Prostate gland (tissue), 2 donors: ENCODE data around the gene HSD17B8. TPM values are rescaled to one million over a fixed set of nuclear protein-coding genes. Genes with fewer than 3 reads are reported as not detected.

ENCODE experiments used
- DNase-seq: peaks from one replicate; pipeline ENCODE4 v3.0.0-alpha.2; 2019; ENCODE audit warnings: low spot score
- H3K27ac ChIP-seq, 2 donors: fragments of 200-600 bp; sonication (generic); 2 replicates each; pipeline ENCODE4 v1.5.1; 2017 to 2019
- H3K27me3 ChIP-seq: fragments of 200-600 bp; sonication (generic); replicated peaks from 2 replicates; pipeline ENCODE4 v1.5.1; 2019; ENCODE audit not compliant: insufficient read depth
- H3K36me3 ChIP-seq, 2 donors: fragments of 200-600 bp; sonication (generic); 1 replicate in 1 of 2; 2 replicates in 1 of 2; pipeline versions ENCODE4 v1.5.1 to v1.8.1; 2017 to 2019
- H3K4me1 ChIP-seq: fragments of 200-600 bp; sonication (generic); replicated peaks from 2 replicates; pipeline ENCODE4 v1.5.1; 2019
- H3K4me3 ChIP-seq, 2 donors: fragments of 200-600 bp; sonication (generic); 2 replicates each; pipeline ENCODE4 v1.5.1; 2017 to 2019
- H3K9me3 ChIP-seq: fragments of 200-600 bp; sonication (generic); 2 replicates; pipeline ENCODE4 v1.5.1; 2017
- CTCF ChIP-seq, 4 experiments: fragments of 200-600 bp in 2 of 4; fragments of 450-650 bp in 2 of 4; sonication (generic) in 2 of 4; IDR thresholded peaks; 1 replicate in 3 of 4; 2 replicates in 1 of 4; pipeline ENCODE4 v1.5.1; 2016 to 2019; ENCODE audit warnings: antibody characterized with exemption in 4 of 4, mild to moderate bottlenecking in 2 of 4, moderate library complexity in 2 of 4
- POLR2A ChIP-seq: fragments of 450-650 bp; IDR thresholded peaks from one replicate; pipeline ENCODE4 v1.6.1; 2016; ENCODE audit warnings: antibody characterized with exemption, mild to moderate bottlenecking
- POLR2AphosphoS5 ChIP-seq: sonication (generic); formaldehyde crosslinking; IDR thresholded peaks from one replicate; pipeline ENCODE4 v1.6.1; 2017; ENCODE audit warnings: antibody characterized with exemption
- WGBS: methylation state at CpG from one replicate; pipeline ENCODE4 v1.1.5; 2018; 5-methylcytosine and 5-hydroxymethylcytosine counted together
- intact Hi-C: fragments of 100-400 bp; cut with DNase I; formaldehyde crosslinking; loops from one replicate; pipeline ENCODE4 v1.14.2; 2022
- microRNA counts, 2 donors: library from miRNA; unstranded; fragments of <30 nt; microRNA quantifications; one replicate each; lab custom pipeline; 2016 to 2017
- microRNA-seq: library from miRNA; unstranded; fragments of <30 nt; microRNA quantifications from one replicate; pipeline ENCODE4, GENCODE V29; 2016
- small RNA-seq, 2 donors: library from RNA; depleted of rRNA; stranded (forward); fragments of <200 nt; gene quantifications; one replicate each; pipeline ENCODE3, GENCODE V24; 2016
- total RNA-seq, 2 donors: library from RNA; depleted of rRNA; stranded (reverse); fragments of >200 nt; gene quantifications; one replicate each; pipeline ENCODE4 v1.1.0, GENCODE V29; 2016

The HSD17B8 gene
- total RNA-seq, 2 donors from 2014 or later = 21.9 to 43.7 TPM

GRCh38 chr6:33251395-33252012 is 47.0 kb downstream of the HSD17B8 start:
- 91% methylated on average over 6 of the region's 6 CpGs for WGBS
- Histone ChIP-seq H3K4me1 (no peaks in the 10 kb centered on the region), H3K27me3 (no peaks in the 10 kb centered on the region), H3K27ac (no peak overlapping the region), H3K9me3 (no peaks in the 10 kb centered on the region), H3K4me3 (no peak overlapping the region), H3K36me3 (no peaks in the 10 kb centered on the region)
- no peak for DNase-seq
- TF ChIP-seq POLR2AphosphoS5 (no peak), POLR2A (no peak), CTCF (IDR thresholded peaks at IDR 0.05) (no peak)
- intact Hi-C loops = no loop called here

GRCh38 chr6:33252759-33253158 is 48.3 kb downstream of the HSD17B8 start:
- Histone ChIP-seq H3K4me1 (no peaks in the 10 kb centered on the region), H3K27ac (no peak overlapping the region), H3K27me3 (no peaks in the 10 kb centered on the region), H3K9me3 (no peaks in the 10 kb centered on the region), H3K36me3 (no peaks in the 10 kb centered on the region), H3K4me3 (no peak overlapping the region)
- TF ChIP-seq POLR2A (no peak), POLR2AphosphoS5 (no peak), CTCF (IDR thresholded peaks at IDR 0.05) (no peak)
- DNase-seq = no peak
- intact Hi-C loops = no loop called here

GRCh38 chr6:33254591-33254990 is 50.1 kb downstream of the HSD17B8 start:
- Histone ChIP-seq H3K9me3 (no peaks in the 10 kb centered on the region), H3K4me1 (no peaks in the 10 kb centered on the region), H3K36me3 (no peaks in the 10 kb centered on the region), H3K27me3 (no peaks in the 10 kb centered on the region), H3K4me3 (no peak overlapping the region), H3K27ac (no peak overlapping the region)
- 90% methylated on average over 4 of the region's 4 CpGs for WGBS
- TF ChIP-seq POLR2AphosphoS5 (no peak), CTCF (IDR thresholded peaks at IDR 0.05) (no peak), POLR2A (no peak)
- DNase-seq = no peak
- intact Hi-C loops = no loop called here

MicroRNA genes within 50 kb of the gene (microRNA counts, 767-probe panel; counts per million panel counts)
- microRNA hsa-miR-219-1-3p (lab: Ali Mortazavi, UCI) = 0 to 431 counts per million in 2 donors
- 0 to 431 counts per million in 2 donors for microRNA hsa-miR-219-5p (lab: Ali Mortazavi, UCI)

Small RNAs within 50 kb of the gene (microRNA-seq; reads per million reads assigned to microRNA genes)
- gene MIR219A1 = 1.4 reads per million, percentile 17 among the genes with 10 or more reads in this experiment

Small RNAs within 50 kb of the gene (small RNA-seq; reads per million reads assigned to genes)
- gene MIR219A1 (2.4 to 2.8 reads per million in 2 donors), gene RNY4P10 (0.09 to 1.5 reads per million in 2 donors)

Other genes starting within 250 kb of the HSD17B8 start
- 100 to 1,000 TPM; 153 to 252 TPM for gene BRD2, start 236.1 kb upstream of the HSD17B8 start, total RNA-seq
- 10 to 100 TPM in 1 of 2 donors, 1 to 10 TPM in 1; 7.2 to 14.6 TPM for gene HLA-DOA, start 195.1 kb upstream of the HSD17B8 start, total RNA-seq
- 10 to 100 TPM; 69.5 to 73.7 TPM for gene HLA-DPA1, start 131.0 kb upstream of the HSD17B8 start, total RNA-seq
- 10 to 100 TPM; 51.6 to 57.5 TPM for gene HLA-DPB1, start 128.7 kb upstream of the HSD17B8 start, total RNA-seq
- gene COL11A2, start 12.2 kb upstream of the HSD17B8 start, total RNA-seq = 1 to 10 TPM in 1 of 2 donors, under 1 TPM in 1; 0.91 to 3.6 TPM
- gene RXRB, start 4.0 kb upstream of the HSD17B8 start, total RNA-seq = 10 to 100 TPM; 30.6 to 40.5 TPM
- 100 to 1,000 TPM; 109 to 182 TPM for gene SLC39A7, start 3.8 kb upstream of the HSD17B8 start, total RNA-seq
- 10 to 100 TPM; 23.9 to 30.8 TPM for gene RING1, start 3.8 kb downstream of the HSD17B8 start, total RNA-seq
- gene VPS52, start 67.2 kb downstream of the HSD17B8 start, total RNA-seq = 10 to 100 TPM; 42.2 to 55.0 TPM
- gene RPS18, start 67.4 kb downstream of the HSD17B8 start, total RNA-seq = 1,000 to 10,000 TPM; 1,990 to 4,594 TPM
- gene B3GALT4, start 72.5 kb downstream of the HSD17B8 start, total RNA-seq = 10 to 100 TPM; 15.8 to 21.4 TPM
- 10 to 100 TPM; 41.3 to 47.2 TPM for gene WDR46, start 84.6 kb downstream of the HSD17B8 start, total RNA-seq
- gene PFDN6, start 84.9 kb downstream of the HSD17B8 start, total RNA-seq = 10 to 100 TPM; 24.1 to 59.7 TPM
- 100 to 1,000 TPM in 1 of 2 donors, 10 to 100 TPM in 1; 98.7 to 107 TPM for gene RGL2, start 94.3 kb downstream of the HSD17B8 start, total RNA-seq
- gene TAPBP, start 109.4 kb downstream of the HSD17B8 start, total RNA-seq = 100 to 1,000 TPM; 190 to 192 TPM
- 10 to 100 TPM; 25.1 to 27.5 TPM for gene ZBTB22, start 113.1 kb downstream of the HSD17B8 start, total RNA-seq
- gene DAXX, start 118.3 kb downstream of the HSD17B8 start, total RNA-seq = 10 to 100 TPM; 52.8 to 75.1 TPM
- 1 to 10 TPM; 5.8 to 6.5 TPM for gene KIFC1, start 187.2 kb downstream of the HSD17B8 start, total RNA-seq
- gene PHF1, start 206.4 kb downstream of the HSD17B8 start, total RNA-seq = 100 to 1,000 TPM in 1 of 2 donors, 10 to 100 TPM in 1; 98.2 to 132 TPM
- gene CUTA, start 213.5 kb downstream of the HSD17B8 start, total RNA-seq = 100 to 1,000 TPM; 189 to 260 TPM
- 10 to 100 TPM in 1 of 2 donors, 1 to 10 TPM in 1; 6.1 to 24.8 TPM for gene SYNGAP1, start 215.4 kb downstream of the HSD17B8 start, total RNA-seq
- 1 to 10 TPM; 3.5 to 8.9 TPM for gene ZBTB9, start 249.9 kb downstream of the HSD17B8 start, total RNA-seq